Epithelial cell of proximal tubule (primary cell): Measurements from ENCODE around the gene CIBAR2. TPM values are rescaled to one million over a fixed set of nuclear protein-coding genes. Genes with fewer than 3 reads are reported as not detected.

Experiments used
- DNase-seq: peaks from one replicate; pipeline ENCODE4 v3.0.0-alpha.2; 2011; ENCODE audit warnings: low read depth
- H3K4me3 ChIP-seq: 2 replicates; pipeline ENCODE4 v1.5.1; 2011; ENCODE audit warnings: low read depth, mild to moderate bottlenecking, low read length
- total RNA-seq: library from RNA; depleted of rRNA; stranded (reverse); fragments of >200 nt; gene quantifications from 2 replicates; pipeline ENCODE4 v1.2.3, GENCODE V29; 2015
- TF ChIP-seq, protein P1 (sequence below): conservative IDR thresholded peaks from 2 replicates; pipeline ENCODE4 v1.5.1; 2012; ENCODE audit warnings: low read depth, mild to moderate bottlenecking, low read length

Gene CIBAR2
- total RNA-seq, 1 donor from 2014 or later: not detected

DNA sequence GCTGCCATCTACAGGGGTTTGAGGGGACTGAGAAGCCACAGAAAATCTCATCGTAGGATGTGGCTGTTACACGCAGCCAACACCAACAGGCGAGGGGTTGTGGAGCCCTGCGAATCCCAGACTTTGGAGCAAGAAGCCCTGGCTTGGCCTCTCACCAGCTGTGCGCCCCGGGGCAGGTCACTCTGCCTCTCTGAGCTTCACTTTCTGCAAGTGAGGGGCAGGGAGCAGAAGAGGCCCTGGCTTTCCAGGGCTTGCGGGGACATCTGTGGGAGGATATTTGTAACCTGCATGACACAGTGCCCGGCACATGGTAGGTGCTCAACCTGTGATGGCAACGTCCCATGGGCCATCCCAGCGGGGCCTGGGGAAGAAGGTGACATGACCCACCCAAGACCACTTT lies 32.9 kb upstream of the CIBAR2 start:
- TF ChIP-seq, protein P1, sequence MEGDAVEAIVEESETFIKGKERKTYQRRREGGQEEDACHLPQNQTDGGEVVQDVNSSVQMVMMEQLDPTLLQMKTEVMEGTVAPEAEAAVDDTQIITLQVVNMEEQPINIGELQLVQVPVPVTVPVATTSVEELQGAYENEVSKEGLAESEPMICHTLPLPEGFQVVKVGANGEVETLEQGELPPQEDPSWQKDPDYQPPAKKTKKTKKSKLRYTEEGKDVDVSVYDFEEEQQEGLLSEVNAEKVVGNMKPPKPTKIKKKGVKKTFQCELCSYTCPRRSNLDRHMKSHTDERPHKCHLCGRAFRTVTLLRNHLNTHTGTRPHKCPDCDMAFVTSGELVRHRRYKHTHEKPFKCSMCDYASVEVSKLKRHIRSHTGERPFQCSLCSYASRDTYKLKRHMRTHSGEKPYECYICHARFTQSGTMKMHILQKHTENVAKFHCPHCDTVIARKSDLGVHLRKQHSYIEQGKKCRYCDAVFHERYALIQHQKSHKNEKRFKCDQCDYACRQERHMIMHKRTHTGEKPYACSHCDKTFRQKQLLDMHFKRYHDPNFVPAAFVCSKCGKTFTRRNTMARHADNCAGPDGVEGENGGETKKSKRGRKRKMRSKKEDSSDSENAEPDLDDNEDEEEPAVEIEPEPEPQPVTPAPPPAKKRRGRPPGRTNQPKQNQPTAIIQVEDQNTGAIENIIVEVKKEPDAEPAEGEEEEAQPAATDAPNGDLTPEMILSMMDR: no peak
- no peak overlapping the region for H3K4me3 ChIP-seq
- DNase-seq: no peak

DNA sequence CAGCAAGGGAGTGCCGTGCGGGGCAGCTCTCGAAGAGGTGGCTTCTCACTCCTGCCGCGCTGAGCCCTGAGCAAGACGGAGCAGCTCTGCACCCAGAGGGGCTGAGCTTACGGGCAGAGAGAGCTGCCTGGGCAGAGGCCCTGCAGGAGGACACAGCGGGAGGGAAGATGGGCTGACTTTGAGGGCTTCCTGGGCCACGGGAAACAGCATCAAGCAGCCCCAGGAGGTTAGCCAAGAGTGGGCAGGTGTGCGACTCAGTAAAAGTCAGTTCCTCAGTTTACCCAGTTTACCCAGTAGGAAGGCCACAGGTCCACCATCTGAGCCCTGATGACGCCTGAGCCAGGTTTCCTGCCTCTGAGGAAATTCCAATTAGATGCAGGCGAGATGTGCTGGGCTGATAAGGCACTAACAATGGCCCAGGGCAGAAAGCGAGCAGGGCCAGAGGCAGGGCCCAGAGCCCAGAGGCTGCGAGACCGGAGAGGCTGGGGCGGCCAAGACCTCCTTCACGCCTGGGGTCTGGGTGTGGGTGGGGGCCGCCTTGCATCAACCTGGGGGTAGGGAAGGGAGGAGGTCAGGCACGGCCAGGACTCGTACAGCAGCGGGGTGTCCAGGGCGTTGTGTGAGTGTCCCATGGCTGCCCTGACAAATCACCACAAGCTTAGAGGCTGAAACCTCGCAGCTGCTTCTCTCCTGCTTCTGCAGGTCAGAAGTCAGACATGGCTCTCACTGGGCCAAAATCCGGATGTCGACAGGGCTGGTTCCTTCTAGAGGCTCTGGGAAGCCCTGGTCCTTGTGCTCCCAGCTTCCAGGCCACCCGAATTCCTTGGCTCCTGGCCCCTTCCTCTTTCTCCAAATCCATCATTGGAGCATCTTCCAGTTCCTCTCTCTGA lies 32.0 kb upstream of the CIBAR2 start:
- TF ChIP-seq, protein P1: no peak
- no peak for DNase-seq
- no peak overlapping the region for H3K4me3 ChIP-seq

DNA sequence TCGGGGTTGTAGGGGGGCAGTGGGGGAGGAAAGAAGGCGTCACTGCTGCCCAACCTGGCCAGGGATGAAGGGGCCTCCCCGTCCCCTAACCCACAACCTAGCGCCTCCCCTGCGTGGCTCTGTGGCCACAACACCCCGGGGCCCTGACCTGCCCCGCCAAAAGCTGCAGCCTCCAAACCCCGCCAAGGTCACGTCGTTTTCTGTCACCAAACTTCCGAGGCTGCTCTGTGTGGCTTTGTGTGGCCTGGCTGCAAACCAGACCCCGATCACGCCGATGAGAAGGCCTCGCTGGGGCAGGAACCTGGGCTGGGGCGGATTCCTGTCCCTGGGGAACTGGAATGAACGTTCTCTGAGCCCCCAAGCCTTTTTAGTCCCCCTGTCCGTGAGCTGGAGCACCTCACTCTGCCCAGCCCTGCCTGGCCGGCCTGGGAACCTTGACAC lies 30.5 kb upstream of the CIBAR2 start:
- DNase-seq: no peak
- TF ChIP-seq, protein P1: no peak

DNA sequence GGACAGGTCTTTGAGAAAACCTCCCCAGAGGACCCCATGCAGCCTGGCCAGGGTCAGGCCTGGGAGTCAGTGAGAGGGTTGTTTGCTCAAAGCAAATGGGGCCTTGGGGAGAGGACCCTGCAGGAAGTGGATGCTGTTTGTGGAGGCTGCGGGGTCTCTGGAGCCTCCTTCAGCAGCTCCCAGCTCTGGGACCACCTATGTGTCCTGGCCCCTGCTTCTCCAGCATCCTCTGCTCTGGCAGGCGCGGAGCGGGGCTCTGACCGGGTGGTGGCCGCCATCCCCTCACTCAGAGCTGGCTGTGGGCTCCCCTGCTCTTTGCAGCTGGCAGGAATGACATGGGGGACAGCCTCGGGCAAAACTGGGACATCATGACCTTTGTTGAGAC lies 29.8 kb upstream of the CIBAR2 start:
- TF ChIP-seq, protein P1: no peak
- no peak overlapping the region for H3K4me3 ChIP-seq
- DNase-seq: no peak

More for the DNA sequence above, 30.5 kb upstream of the CIBAR2 start:
- H3K4me3 ChIP-seq: no peak overlapping the region

DNA sequence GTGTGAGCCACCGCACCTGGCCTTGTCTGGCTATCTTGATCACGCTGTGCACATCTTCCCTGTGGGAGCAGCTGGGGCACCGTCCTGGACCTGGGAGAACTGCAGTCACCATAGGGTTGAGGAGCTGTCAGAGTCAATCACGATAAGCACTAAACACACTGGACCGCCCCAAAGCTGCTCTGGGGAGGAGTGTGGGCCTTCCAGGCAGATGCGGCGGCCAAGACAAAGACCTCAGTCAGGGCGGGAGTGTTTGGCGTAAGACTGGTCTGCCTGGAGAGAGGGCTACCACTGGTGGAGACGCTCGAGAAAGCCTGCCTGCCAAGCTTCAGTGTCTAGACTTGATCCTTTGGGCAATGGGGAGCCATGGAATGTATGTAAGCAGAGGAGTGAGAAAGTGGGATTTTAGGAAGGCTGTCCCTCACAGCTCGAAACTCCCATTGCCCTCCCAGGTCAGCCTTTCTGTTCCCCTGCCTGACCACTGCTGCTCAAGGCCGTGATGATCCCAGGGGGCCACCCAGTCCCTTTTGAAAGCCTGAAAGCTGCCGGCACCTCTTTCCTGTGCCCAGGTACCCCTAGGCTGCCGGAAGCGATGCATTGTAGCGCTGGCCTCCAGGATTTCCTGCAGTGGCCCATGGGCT lies 29.3 kb upstream of the CIBAR2 start:
- H3K4me3 ChIP-seq: no peak overlapping the region
- TF ChIP-seq, protein P1: no peak
- DNase-seq: no peak

DNA sequence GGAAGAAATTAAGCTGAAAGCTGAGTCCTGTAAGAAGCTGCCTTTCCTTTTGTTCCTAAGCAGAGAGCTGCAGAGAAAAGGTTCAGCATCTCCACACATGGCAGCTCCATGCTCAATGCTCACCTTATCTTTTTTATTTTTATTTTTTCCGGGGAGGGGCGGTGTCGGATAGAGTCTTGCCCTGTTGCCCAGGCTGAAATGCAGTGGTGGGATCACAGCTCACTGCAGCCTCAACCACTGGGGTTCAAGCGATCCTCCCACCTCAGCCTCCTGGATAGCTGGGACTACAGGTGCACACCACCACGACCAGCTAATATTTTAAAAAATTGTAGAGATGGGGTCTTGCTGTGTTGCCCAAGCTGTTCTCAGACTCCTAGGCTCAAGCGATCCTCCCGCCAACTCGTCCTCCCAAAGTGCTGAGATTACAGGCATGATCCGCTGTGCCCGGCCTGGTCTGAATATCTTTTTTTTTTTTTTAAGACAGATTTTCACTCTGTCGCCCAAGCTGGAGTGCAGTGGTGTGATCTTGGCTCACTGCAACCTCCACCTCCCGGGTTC lies 28.3 kb upstream of the CIBAR2 start:
- no peak for DNase-seq
- H3K4me3 ChIP-seq: no peak overlapping the region

More for the DNA sequence above, 28.3 kb upstream of the CIBAR2 start:
- TF ChIP-seq, protein P1: no peak
